Measurements from ENCODE around the gene MARVELD1.
A peak's percentile ranks its signal among the peaks of the same experiment; 100 is the strongest.

The MARVELD1 gene

GRCh38 chr10:97708976-97709946 lies 4.3 kb upstream of the MARVELD1 start:
- TF ChIP-seq CTCF (IDR thresholded peaks at IDR 0.05; ENCODE audit: low read depth, low read length) = peak; percentile 77
- no peak for DNase-seq (ENCODE audit: extremely low read depth, low read depth)

- TF ChIP-seq CTCF (IDR thresholded peaks at IDR 0.05; ENCODE audit: low read depth, low read length) = no peak
- DNase-seq (ENCODE audit: extremely low read depth, low read depth) = no peak
Observed at GRCh38 chr10:97711640-97712572, 1.6 kb upstream of the MARVELD1 start.

- peak; percentile 25 for TF ChIP-seq CTCF (IDR thresholded peaks at IDR 0.05; ENCODE audit: low read depth, low read length)
- DNase-seq (ENCODE audit: extremely low read depth, low read depth) = no peak
Observed at GRCh38 chr10:97713826-97714400, 383 bp downstream of the MARVELD1 start.

GRCh38 chr10:97714401-97715258 lies 1.1 kb downstream of the MARVELD1 start:
- TF ChIP-seq CTCF (IDR thresholded peaks at IDR 0.05; ENCODE audit: low read depth, low read length) = no peak
- DNase-seq (ENCODE audit: extremely low read depth, low read depth) = peak; percentile 61

- no peak for DNase-seq (ENCODE audit: extremely low read depth, low read depth)
- no peak for TF ChIP-seq CTCF (IDR thresholded peaks at IDR 0.05; ENCODE audit: low read depth, low read length)
Observed at GRCh38 chr10:97715259-97715874, 1.8 kb downstream of the MARVELD1 start.

- no peak for TF ChIP-seq CTCF (IDR thresholded peaks at IDR 0.05; ENCODE audit: low read depth, low read length)
- no peak for DNase-seq (ENCODE audit: extremely low read depth, low read depth)
Observed at GRCh38 chr10:97717627-97718026, 4.1 kb downstream of the MARVELD1 start.
